SIG-M5 (cell line): ENCODE measurements around the gene FZD10.

Experiments used
- DNase-seq: peaks from one replicate; lab custom pipeline; 2025; lab: John Stamatoyannopoulos, UW

Gene FZD10

GRCh38 chr12:130212384-130212989, 50.2 kb downstream of the FZD10 start:
- DNase-seq = no peak

- DNase-seq = no peak
Measured at GRCh38 chr12:130213249-130213648, 51.0 kb downstream of the FZD10 start.

GRCh38 chr12:130214686-130215395, 52.6 kb downstream of the FZD10 start:
- DNase-seq = no peak
